K562 (cell line): ENCODE results near the gene PEX5L.

Experiments used
- BDP1 ChIP-seq: IDR thresholded peaks from 3 replicates; pipeline ENCODE4 v1.6.1; 2011; ENCODE audit not compliant: insufficient read length, insufficient read depth
- BRCA1 ChIP-seq, 2 experiments: fragments of 450-650 bp in 1 of 2; sonication (generic) in 1 of 2; formaldehyde crosslinking in 1 of 2; IDR thresholded peaks; 2 replicates each; pipeline versions ENCODE4 v1.5.0 to v1.6.1; 2017 to 2020; ENCODE audit warnings: mild to moderate bottlenecking in 1 of 2, missing genetic modification reagents in 1 of 2
- CAMTA2 ChIP-seq: fragments of 250-450 bp; sonication (Bioruptor Pico); conservative IDR thresholded peaks from 2 replicates; pipeline ENCODE4 v1.5.1; 2022
- CTCF ChIP-seq, 3 experiments: IDR thresholded peaks in 2 of 3; conservative IDR thresholded peaks in 1 of 3; 2 replicates each; pipeline ENCODE4 v1.5.1; 2011 to 2012; ENCODE audit warnings: low read length in 3 of 3, mild to moderate bottlenecking in 3 of 3, control low read depth in 2 of 3, improper control_type of control experiment in 1 of 3, inconsistent platforms in 1 of 3, low read depth in 1 of 3, mixed read lengths in 1 of 3, moderate library complexity in 1 of 3; ENCODE audit not compliant: insufficient read depth in 2 of 3
- KDM1A ChIP-seq, 2 experiments: fragments of 450-650 bp; IDR thresholded peaks; 2 replicates each; pipeline ENCODE4 v1.6.1; 2016; ENCODE audit warnings: mild to moderate bottlenecking in 2 of 2
- KLF10 ChIP-seq: fragments of 250-450 bp; sonication (Bioruptor Pico); IDR thresholded peaks from 2 replicates; pipeline ENCODE4 v1.6.1; 2021; ENCODE audit warnings: matching md5 sums
- POLR2A ChIP-seq: fragments of 450-650 bp; conservative IDR thresholded peaks from 2 replicates; pipeline ENCODE4 v1.6.1; 2016
- ZBTB2 ChIP-seq: fragments of 450-650 bp; IDR thresholded peaks from 2 replicates; pipeline ENCODE4 v1.6.1; 2016; ENCODE audit warnings: antibody characterized with exemption
- ZBTB7A ChIP-seq: IDR thresholded peaks from 2 replicates; pipeline ENCODE4 v1.6.1; 2011; ENCODE audit warnings: low read depth, mild to moderate bottlenecking, low read length, moderate library complexity, borderline replicate concordance; ENCODE audit not compliant: control insufficient read depth
- ZFX ChIP-seq: sonication (generic); formaldehyde crosslinking; IDR thresholded peaks from 2 replicates; pipeline ENCODE4 v1.8.0; 2022; ENCODE audit warnings: mild to moderate bottlenecking, missing genetic modification reagents, moderate library complexity

- TF ChIP-seq ZBTB2 = no peak
- no peak for TF ChIP-seq ZBTB7A
- no peak for TF ChIP-seq BDP1
- TF ChIP-seq CAMTA2 (CRISPR knock-in tag) = no peak
- TF ChIP-seq ZFX (CRISPR knock-in tag) = no peak
- TF ChIP-seq POLR2A = no peak
- no peak for TF ChIP-seq CTCF (IDR thresholded peaks at IDR 0.05 in 2 of 3, conservative IDR thresholded peaks at IDR 0.05 in 1 of 3; ENCODE audit: insufficient read depth in 2 of 3, low read depth in 1 of 3, low read length in 3 of 3)
- no peak for TF ChIP-seq KDM1A (IDR thresholded peaks at IDR 0.05)
- no peak for TF ChIP-seq BRCA1 (IDR thresholded peaks at IDR 0.05)
- TF ChIP-seq BRCA1 (CRISPR knock-in tag; IDR thresholded peaks at IDR 0.05) = no peak
- TF ChIP-seq KLF10 = no peak
Observed at GRCh38 chr3:180040966-180041365, 4.2 kb upstream of the PEX5L start.
